Measurements from ENCODE around the gene ADRA1B. TPM values are rescaled to one million over a fixed set of nuclear protein-coding genes. Genes with fewer than 3 reads are reported as not detected.

ADRA1B gene
- total and polyA plus RNA-seq, 9 donors, result 0.87 to 9.1 (median 3.5) TPM

DNA sequence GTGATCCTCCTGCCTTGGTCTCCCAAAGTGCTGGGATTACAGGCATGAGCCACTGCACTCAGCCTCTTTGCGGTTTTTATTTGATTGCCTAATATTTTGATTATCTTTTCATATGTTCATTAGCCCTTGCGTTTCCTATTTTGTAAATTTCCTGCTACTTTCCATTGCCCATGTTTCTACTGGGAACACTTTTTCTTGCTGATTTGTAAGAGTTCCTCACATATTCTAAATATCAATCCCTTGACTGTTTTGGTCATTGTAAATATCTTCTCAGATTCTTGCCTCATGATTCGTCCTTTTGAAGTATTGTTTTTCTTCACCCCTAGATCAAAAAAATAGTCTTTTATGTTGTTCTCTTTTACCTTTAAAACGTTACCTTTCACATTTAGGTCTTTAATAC, 54.8 kb downstream of the ADRA1B start:
- Histone ChIP-seq H3K4me1 (ENCODE audit: insufficient read depth) (peaks cover 2% of the 10 kb centered on the region), H3K27ac (no peak overlapping the region), H3K4me3 (no peak overlapping the region), H3K36me3 (no peaks in the 10 kb centered on the region), H3K27me3 (no peaks in the 10 kb centered on the region), H3K9me3 (no peaks in the 10 kb centered on the region)
- TF ChIP-seq EP300 (IDR thresholded peaks at IDR 0.05) (no peak), POLR2A (IDR thresholded peaks at IDR 0.05) (no peak)
- TF ChIP-seq, protein P1, sequence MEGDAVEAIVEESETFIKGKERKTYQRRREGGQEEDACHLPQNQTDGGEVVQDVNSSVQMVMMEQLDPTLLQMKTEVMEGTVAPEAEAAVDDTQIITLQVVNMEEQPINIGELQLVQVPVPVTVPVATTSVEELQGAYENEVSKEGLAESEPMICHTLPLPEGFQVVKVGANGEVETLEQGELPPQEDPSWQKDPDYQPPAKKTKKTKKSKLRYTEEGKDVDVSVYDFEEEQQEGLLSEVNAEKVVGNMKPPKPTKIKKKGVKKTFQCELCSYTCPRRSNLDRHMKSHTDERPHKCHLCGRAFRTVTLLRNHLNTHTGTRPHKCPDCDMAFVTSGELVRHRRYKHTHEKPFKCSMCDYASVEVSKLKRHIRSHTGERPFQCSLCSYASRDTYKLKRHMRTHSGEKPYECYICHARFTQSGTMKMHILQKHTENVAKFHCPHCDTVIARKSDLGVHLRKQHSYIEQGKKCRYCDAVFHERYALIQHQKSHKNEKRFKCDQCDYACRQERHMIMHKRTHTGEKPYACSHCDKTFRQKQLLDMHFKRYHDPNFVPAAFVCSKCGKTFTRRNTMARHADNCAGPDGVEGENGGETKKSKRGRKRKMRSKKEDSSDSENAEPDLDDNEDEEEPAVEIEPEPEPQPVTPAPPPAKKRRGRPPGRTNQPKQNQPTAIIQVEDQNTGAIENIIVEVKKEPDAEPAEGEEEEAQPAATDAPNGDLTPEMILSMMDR (IDR thresholded peaks at IDR 0.05), result no peak
- DNase-seq, result no peak
- intact Hi-C loops (cut with DNase I), result no loop called here
- WGBS, 3 donors, result 62 to 76% (median 73%) methylated on average over 4 of the region's 4 CpGs

DNA sequence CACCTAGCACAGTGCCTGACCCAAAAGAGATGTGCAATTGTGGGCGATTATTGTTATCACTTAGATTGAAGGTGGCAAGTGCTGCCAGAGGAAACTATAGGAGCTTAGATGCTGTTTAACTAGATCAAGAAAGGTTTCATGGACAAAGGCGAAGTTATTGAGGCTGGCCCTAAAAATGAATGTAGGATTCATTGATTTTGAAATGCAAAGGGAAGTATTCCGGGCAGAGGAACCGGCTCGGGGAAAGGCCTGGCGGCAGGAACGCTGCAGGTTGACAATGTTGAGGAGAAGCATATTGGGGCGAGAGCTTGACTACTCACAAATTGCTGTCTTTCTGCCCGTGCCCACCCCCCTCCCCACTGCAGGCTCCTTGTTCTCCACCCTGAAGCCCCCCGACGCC, 55.2 kb downstream of the ADRA1B start:
- Histone ChIP-seq H3K36me3 (no peaks in the 10 kb centered on the region), H3K4me1 (ENCODE audit: insufficient read depth) (peaks cover 2% of the 10 kb centered on the region), H3K4me3 (no peak overlapping the region), H3K27me3 (no peaks in the 10 kb centered on the region), H3K27ac (no peak overlapping the region), H3K9me3 (no peaks in the 10 kb centered on the region)
- TF ChIP-seq, protein P1 (IDR thresholded peaks at IDR 0.05), result no peak
- no peak for TF ChIP-seq POLR2A (IDR thresholded peaks at IDR 0.05)
- no peak for TF ChIP-seq EP300 (IDR thresholded peaks at IDR 0.05)
- 35 to 47% (median 43%) methylated on average over 11 of the region's 11 CpGs for WGBS, 3 donors
- intact Hi-C loops (cut with DNase I), result no loop called here
- DNase-seq, result no peak

DNA sequence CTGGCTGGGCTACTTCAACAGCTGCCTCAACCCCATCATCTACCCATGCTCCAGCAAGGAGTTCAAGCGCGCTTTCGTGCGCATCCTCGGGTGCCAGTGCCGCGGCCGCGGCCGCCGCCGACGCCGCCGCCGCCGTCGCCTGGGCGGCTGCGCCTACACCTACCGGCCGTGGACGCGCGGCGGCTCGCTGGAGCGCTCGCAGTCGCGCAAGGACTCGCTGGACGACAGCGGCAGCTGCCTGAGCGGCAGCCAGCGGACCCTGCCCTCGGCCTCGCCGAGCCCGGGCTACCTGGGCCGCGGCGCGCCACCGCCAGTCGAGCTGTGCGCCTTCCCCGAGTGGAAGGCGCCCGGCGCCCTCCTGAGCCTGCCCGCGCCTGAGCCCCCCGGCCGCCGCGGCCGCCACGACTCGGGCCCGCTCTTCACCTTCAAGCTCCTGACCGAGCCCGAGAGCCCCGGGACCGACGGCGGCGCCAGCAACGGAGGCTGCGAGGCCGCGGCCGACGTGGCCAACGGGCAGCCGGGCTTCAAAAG, 55.7 kb downstream of the ADRA1B start:
- H3K27ac ChIP-seq, result no peak overlapping the region
- intact Hi-C loops (cut with DNase I), result no loop called here
- 1 to 5% (median 4%) methylated on average over 8 to 76 of the region's 76 CpGs for WGBS, 3 donors

DNA sequence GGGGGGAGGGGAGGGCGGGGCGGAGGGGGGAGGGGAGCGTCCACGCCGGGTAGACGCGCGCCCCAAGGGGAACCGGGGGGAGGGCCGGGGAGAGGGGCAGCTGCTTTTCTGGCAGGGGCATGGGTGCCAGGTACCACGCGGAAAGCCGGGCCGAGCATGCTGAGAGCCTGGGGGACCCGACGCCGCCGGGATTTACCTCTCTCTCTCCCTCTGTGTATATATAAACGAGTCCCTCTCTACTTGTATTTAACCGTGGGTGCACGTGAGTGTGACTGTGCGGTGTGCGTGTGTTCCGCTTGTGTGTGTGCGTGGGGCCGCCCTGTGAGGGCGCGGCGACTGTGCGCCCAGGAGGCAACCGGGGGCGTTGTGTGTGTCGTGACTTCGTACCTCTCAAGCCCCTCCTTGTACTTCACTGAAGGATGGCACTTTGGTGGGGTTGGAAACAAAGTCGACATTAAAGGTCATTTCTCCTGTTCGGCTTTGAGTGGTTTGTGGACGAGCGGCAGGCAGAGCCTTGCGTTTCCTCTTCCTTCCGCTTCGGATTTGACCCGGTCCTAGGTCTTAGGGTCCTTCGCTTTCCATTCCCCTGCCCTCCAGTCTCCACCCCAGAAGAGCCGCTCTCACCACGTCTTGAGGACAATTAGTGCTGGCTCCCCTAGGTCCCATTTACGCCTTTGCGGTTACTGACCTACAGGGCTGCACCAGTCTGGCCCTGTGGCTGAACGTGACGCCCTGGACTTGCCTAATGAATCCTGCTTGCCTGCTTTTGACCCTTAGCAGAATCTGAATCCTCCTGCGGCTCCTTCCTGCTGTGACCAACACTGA, 56.5 kb downstream of the ADRA1B start:
- Histone ChIP-seq H3K36me3 (no peaks in the 10 kb centered on the region), H3K27me3 (no peaks in the 10 kb centered on the region), H3K4me1 (ENCODE audit: insufficient read depth) (peaks cover 2% of the 10 kb centered on the region), H3K27ac (no peak overlapping the region), H3K4me3 (no peak overlapping the region), H3K9me3 (no peaks in the 10 kb centered on the region)
- TF ChIP-seq, protein P1 (IDR thresholded peaks at IDR 0.05), result no peak
- TF ChIP-seq EP300 (IDR thresholded peaks at IDR 0.05) (no peak), POLR2A (IDR thresholded peaks at IDR 0.05) (no peak)
- no peak for DNase-seq
- intact Hi-C loops (cut with DNase I), result no loop called here
- WGBS, 3 donors, result 30 to 62% (median 40%) methylated on average over 40 to 47 of the region's 50 CpGs

More for the DNA sequence above, 55.7 kb downstream of the ADRA1B start:
- DNase-seq, result no peak
- no peaks in the 10 kb centered on the region for H3K27me3 ChIP-seq
- H3K36me3 ChIP-seq, result no peaks in the 10 kb centered on the region
- H3K9me3 ChIP-seq, result no peaks in the 10 kb centered on the region
- H3K4me3 ChIP-seq, result no peak overlapping the region
- H3K4me1 ChIP-seq (ENCODE audit: insufficient read depth), result peaks cover 2% of the 10 kb centered on the region
- TF ChIP-seq, protein P1 (IDR thresholded peaks at IDR 0.05), result no peak
- TF ChIP-seq POLR2A (IDR thresholded peaks at IDR 0.05) (no peak), EP300 (IDR thresholded peaks at IDR 0.05) (no peak)

Data from ovary (tissue), 9 donors.